ENCODE results near the gene PDGFRB. TPM values are rescaled to one million over a fixed set of nuclear protein-coding genes. Genes with fewer than 3 reads are reported as not detected.

Gene PDGFRB
- total and polyA plus RNA-seq, 9 of the 15 experiments (the other 6 are each of a cell fraction or from before 2014, with no cell fraction given) = 0.01 to 1.5 (median 0.09) TPM; not detected in 3

GRCh38 chr5:150070821-150071220 is 84.8 kb downstream of the PDGFRB start (continued):
- TF ChIP-seq KAT7 (CRISPR knock-in tag; IDR thresholded peaks at IDR 0.05; ENCODE audit: borderline replicate concordance) = no peak
- no peak for TF ChIP-seq ZNF583 (CRISPR knock-in tag; IDR thresholded peaks at IDR 0.05)
- TF ChIP-seq ZBTB9 (CRISPR knock-in tag; IDR thresholded peaks at IDR 0.05) = no peak
- no peak for TF ChIP-seq PYGO2 (tag; IDR thresholded peaks at IDR 0.05)
- TF ChIP-seq CCNT2 (IDR thresholded peaks at IDR 0.05; ENCODE audit: borderline replicate concordance, extremely low read depth, insufficient read length, low read depth, low read length) = no peak
- TF ChIP-seq TCFL5 (CRISPR knock-in tag; conservative IDR thresholded peaks at IDR 0.05) = no peak
- TF ChIP-seq NCOA4 (IDR thresholded peaks at IDR 0.05; ENCODE audit: partially characterized antibody) = no peak
- no peak for TF ChIP-seq ZNF77 (CRISPR knock-in tag; IDR thresholded peaks at IDR 0.05)
- no peak for TF ChIP-seq MITF (IDR thresholded peaks at IDR 0.05)
- TF ChIP-seq, protein P1, sequence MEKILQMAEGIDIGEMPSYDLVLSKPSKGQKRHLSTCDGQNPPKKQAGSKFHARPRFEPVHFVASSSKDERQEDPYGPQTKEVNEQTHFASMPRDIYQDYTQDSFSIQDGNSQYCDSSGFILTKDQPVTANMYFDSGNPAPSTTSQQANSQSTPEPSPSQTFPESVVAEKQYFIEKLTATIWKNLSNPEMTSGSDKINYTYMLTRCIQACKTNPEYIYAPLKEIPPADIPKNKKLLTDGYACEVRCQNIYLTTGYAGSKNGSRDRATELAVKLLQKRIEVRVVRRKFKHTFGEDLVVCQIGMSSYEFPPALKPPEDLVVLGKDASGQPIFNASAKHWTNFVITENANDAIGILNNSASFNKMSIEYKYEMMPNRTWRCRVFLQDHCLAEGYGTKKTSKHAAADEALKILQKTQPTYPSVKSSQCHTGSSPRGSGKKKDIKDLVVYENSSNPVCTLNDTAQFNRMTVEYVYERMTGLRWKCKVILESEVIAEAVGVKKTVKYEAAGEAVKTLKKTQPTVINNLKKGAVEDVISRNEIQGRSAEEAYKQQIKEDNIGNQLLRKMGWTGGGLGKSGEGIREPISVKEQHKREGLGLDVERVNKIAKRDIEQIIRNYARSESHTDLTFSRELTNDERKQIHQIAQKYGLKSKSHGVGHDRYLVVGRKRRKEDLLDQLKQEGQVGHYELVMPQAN (IDR thresholded peaks at IDR 0.05; ENCODE audit: borderline replicate concordance) = no peak
- TF ChIP-seq CEBPG (CRISPR knock-in tag; IDR thresholded peaks at IDR 0.05) = no peak
- no peak for TF ChIP-seq CEBPG (tag; conservative IDR thresholded peaks at IDR 0.05 in 1 of 2, IDR thresholded peaks at IDR 0.05 in 1 of 2)
- no peak for TF ChIP-seq ZSCAN32 (CRISPR knock-in tag; IDR thresholded peaks at IDR 0.05)
- no peak for TF ChIP-seq MYNN (IDR thresholded peaks at IDR 0.05)
- TF ChIP-seq MYNN (CRISPR knock-in tag; IDR thresholded peaks at IDR 0.05) = no peak
- TF ChIP-seq MTA3 (IDR thresholded peaks at IDR 0.05; ENCODE audit: borderline replicate concordance) = no peak
- no peak for TF ChIP-seq ZNF780A (CRISPR knock-in tag; IDR thresholded peaks at IDR 0.05)
- TF ChIP-seq ETS2 (tag; IDR thresholded peaks at IDR 0.05; ENCODE audit: borderline replicate concordance, poor library complexity, severe bottlenecking) = no peak
- TF ChIP-seq KLF13 (tag; IDR thresholded peaks at IDR 0.05; ENCODE audit: borderline replicate concordance, low read depth) = no peak
- no peak for TF ChIP-seq YBX1 (IDR thresholded peaks at IDR 0.05)
- TF ChIP-seq, protein P2, sequence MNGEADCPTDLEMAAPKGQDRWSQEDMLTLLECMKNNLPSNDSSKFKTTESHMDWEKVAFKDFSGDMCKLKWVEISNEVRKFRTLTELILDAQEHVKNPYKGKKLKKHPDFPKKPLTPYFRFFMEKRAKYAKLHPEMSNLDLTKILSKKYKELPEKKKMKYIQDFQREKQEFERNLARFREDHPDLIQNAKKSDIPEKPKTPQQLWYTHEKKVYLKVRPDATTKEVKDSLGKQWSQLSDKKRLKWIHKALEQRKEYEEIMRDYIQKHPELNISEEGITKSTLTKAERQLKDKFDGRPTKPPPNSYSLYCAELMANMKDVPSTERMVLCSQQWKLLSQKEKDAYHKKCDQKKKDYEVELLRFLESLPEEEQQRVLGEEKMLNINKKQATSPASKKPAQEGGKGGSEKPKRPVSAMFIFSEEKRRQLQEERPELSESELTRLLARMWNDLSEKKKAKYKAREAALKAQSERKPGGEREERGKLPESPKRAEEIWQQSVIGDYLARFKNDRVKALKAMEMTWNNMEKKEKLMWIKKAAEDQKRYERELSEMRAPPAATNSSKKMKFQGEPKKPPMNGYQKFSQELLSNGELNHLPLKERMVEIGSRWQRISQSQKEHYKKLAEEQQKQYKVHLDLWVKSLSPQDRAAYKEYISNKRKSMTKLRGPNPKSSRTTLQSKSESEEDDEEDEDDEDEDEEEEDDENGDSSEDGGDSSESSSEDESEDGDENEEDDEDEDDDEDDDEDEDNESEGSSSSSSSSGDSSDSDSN (IDR thresholded peaks at IDR 0.05; ENCODE audit: borderline replicate concordance in 1 of 2, low read depth in 2 of 2, low read length in 2 of 2) = no peak
